Measurements from ENCODE around the gene NPM3. TPM values are rescaled to one million over a fixed set of nuclear protein-coding genes. Genes with fewer than 3 reads are reported as not detected.
"Not testable (repeated sequence)": the region's sequence is repeated elsewhere in the genome, so short reads cannot be mapped to it uniquely, and the experiment has no call there.

The NPM3 gene
- total RNA-seq, 1 donor from 2014 or later = 38.0 TPM

GRCh38 chr10:101807158-101807557 lies 23.9 kb upstream of the NPM3 start:
- DNase-seq (ENCODE audit: low spot score) = no peak

- DNase-seq (ENCODE audit: low spot score) = no peak
Observed at GRCh38 chr10:101803511-101803910, 20.3 kb upstream of the NPM3 start.

- no peak for DNase-seq (ENCODE audit: low spot score)
Observed at GRCh38 chr10:101797403-101798059, 14.3 kb upstream of the NPM3 start.

- DNase-seq (ENCODE audit: low spot score) = no peak
Observed at GRCh38 chr10:101793526-101793925, 10.3 kb upstream of the NPM3 start.

- DNase-seq (ENCODE audit: low spot score) = no peak
Observed at GRCh38 chr10:101789686-101790085, 6.4 kb upstream of the NPM3 start.

- DNase-seq (ENCODE audit: low spot score) = not testable (repeated sequence)
Observed at GRCh38 chr10:101789231-101789630, 6.0 kb upstream of the NPM3 start.

- DNase-seq (ENCODE audit: low spot score) = no peak
Observed at GRCh38 chr10:101785801-101786200, 2.6 kb upstream of the NPM3 start.

GRCh38 chr10:101784558-101784957 lies 1.3 kb upstream of the NPM3 start:
- DNase-seq (ENCODE audit: low spot score) = no peak

- DNase-seq (ENCODE audit: low spot score) = no peak
Observed at GRCh38 chr10:101783736-101784118, 481 bp upstream of the NPM3 start.

- DNase-seq (ENCODE audit: low spot score) = no peak
Observed at GRCh38 chr10:101781984-101782810, 1.0 kb downstream of the NPM3 start.

- no peak for DNase-seq (ENCODE audit: low spot score)
Observed at GRCh38 chr10:101781655-101781983, 1.6 kb downstream of the NPM3 start.

GRCh38 chr10:101780818-101781654 lies 2.2 kb downstream of the NPM3 start:
- peak; percentile 51 for DNase-seq (ENCODE audit: low spot score)

- DNase-seq (ENCODE audit: low spot score) = no peak
Observed at GRCh38 chr10:101780187-101780817, 2.9 kb downstream of the NPM3 start.

GRCh38 chr10:101779544-101780186 lies 3.6 kb downstream of the NPM3 start:
- peak; percentile 59 for DNase-seq (ENCODE audit: low spot score)

- peak; percentile 33 for DNase-seq (ENCODE audit: low spot score)
Observed at GRCh38 chr10:101778781-101779543, 4.3 kb downstream of the NPM3 start.

- no peak for DNase-seq (ENCODE audit: low spot score)
Observed at GRCh38 chr10:101778151-101778780, 5.0 kb downstream of the NPM3 start.

- no peak for DNase-seq (ENCODE audit: low spot score)
Observed at GRCh38 chr10:101777619-101778145, 5.6 kb downstream of the NPM3 start.

- DNase-seq (ENCODE audit: low spot score) = no peak
Observed at GRCh38 chr10:101776161-101776817, 7.0 kb downstream of the NPM3 start.

All from umbilical cord (tissue), 2 donors.